Measurements from ENCODE around the gene SFMBT1.

DNA sequence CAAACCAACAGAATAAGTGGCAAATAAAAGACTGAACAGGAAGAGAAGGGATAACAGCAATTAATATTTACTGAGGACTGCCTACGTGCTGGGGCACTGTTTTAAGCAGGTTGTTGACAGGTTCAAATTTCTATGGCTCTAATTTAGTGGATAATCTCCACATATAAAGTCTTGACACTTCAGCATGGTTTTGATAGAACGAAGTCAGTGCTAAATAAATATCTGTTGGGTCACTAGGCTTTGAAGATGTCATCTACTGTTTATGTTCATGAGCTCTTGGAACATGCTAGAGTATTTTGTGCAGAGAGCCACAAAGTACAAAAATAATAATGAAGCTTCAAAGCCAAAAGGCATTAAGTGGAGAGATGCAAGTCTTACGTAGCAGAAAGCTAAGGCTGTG is 74.0 kb downstream of the SFMBT1 start:
- TF ChIP-seq, protein P1, sequence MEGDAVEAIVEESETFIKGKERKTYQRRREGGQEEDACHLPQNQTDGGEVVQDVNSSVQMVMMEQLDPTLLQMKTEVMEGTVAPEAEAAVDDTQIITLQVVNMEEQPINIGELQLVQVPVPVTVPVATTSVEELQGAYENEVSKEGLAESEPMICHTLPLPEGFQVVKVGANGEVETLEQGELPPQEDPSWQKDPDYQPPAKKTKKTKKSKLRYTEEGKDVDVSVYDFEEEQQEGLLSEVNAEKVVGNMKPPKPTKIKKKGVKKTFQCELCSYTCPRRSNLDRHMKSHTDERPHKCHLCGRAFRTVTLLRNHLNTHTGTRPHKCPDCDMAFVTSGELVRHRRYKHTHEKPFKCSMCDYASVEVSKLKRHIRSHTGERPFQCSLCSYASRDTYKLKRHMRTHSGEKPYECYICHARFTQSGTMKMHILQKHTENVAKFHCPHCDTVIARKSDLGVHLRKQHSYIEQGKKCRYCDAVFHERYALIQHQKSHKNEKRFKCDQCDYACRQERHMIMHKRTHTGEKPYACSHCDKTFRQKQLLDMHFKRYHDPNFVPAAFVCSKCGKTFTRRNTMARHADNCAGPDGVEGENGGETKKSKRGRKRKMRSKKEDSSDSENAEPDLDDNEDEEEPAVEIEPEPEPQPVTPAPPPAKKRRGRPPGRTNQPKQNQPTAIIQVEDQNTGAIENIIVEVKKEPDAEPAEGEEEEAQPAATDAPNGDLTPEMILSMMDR (conservative IDR thresholded peaks at IDR 0.05; ENCODE audit: low read depth in 2 of 2): no peak
- no peak for TF ChIP-seq CREB1 (CRISPR knock-in tag; IDR thresholded peaks at IDR 0.05; ENCODE audit: low read depth)

Measured in GM23338 (cell line).